ENCODE measurements around the gene UPB1.
"Not testable (repeated sequence)": the region's sequence is repeated elsewhere in the genome, so short reads cannot be mapped to it uniquely, and the experiment has no call there.

Gene UPB1

GRCh38 chr22:24535348-24535747 is 40.2 kb downstream of the UPB1 start:
- no peak for DNase-seq

GRCh38 chr22:24536089-24536488 is 41.0 kb downstream of the UPB1 start:
- DNase-seq, result no peak

GRCh38 chr22:24540470-24540869 is 45.3 kb downstream of the UPB1 start:
- no peak for DNase-seq

- DNase-seq, result no peak
Observed at GRCh38 chr22:24541681-24542515, 46.8 kb downstream of the UPB1 start.

- DNase-seq, result no peak
Observed at GRCh38 chr22:24542641-24543040, 47.5 kb downstream of the UPB1 start.

GRCh38 chr22:24543185-24543601 is 48.1 kb downstream of the UPB1 start:
- no peak for DNase-seq

- DNase-seq, result no peak
Observed at GRCh38 chr22:24543679-24544243, 48.6 kb downstream of the UPB1 start.

DNA sequence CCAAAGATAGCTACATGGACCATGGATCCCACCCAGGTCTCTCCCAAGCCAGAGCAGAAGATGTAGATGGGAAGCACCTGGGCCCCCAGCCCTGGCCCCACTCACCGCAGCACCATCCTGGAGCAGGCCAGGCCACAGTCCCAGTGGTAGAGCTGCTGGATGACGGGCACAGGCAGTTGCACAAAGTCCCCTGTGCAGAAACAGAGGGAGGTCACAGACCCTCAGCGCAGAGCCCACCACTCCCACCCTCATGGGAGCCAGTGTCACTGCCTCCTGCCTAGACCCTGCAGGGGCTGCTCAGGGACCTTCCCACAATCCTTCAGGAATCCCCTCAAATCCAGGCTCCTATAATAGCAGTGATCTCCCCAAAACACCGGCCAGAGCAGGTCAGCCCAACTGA is 53.7 kb downstream of the UPB1 start:
- no peak for DNase-seq

DNA sequence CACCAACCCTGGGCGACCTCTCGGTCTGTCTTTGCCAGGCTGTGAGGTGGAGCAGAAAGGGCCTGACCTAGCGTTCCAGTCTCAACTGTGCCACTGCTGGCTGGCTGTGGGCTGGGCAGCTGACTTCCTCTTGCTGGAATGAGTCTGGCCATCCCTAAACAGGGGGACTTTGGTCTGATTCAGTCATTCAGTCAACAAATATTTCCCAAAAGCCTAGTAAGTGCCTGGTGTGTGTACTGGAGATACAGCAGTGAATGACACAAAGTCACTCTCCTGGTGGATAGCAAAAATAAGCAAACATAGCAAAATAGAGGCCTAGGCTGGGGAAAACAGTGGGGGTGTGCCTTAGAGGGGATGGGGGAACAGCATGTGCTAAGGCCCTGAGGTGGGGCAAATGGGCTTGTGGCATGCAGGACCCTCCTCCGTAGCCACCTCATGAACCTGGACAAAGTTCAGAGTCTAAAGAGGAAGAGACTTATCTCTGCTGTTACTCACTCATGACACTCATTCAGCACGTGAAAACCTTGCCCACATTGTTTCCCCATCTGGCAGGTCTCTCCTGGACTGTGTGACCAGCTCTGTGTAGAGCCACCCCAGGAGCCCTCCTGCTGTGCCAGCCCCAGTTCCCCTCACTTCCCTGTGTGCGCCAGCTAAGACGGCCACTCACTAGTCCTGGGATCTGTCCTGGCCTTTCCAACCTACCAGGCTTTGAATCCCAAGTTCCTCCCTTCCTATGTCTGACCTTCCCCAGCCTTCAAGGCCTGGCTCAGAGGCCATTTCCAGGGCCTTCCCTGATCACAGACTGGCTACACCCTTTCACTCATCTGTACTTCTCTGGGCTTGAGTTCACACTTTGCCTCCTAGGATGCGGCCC is 55.1 kb downstream of the UPB1 start:
- no peak for DNase-seq

- DNase-seq, result no peak
Observed at GRCh38 chr22:24550902-24551435, 55.8 kb downstream of the UPB1 start.

GRCh38 chr22:24552503-24553286 is 57.6 kb downstream of the UPB1 start:
- DNase-seq, result not testable (repeated sequence)

- DNase-seq, result no peak
Observed at GRCh38 chr22:24553597-24554312, 58.6 kb downstream of the UPB1 start.

GRCh38 chr22:24554313-24555164 is 59.4 kb downstream of the UPB1 start, which contains the start of gene GUCD1:
TSS of gene GUCD1 (minus strand) at chr22:24555138. CDS start at chr22:24554991, 147 bp downstream.
- DNase-seq, result peak; percentile 44

DNA sequence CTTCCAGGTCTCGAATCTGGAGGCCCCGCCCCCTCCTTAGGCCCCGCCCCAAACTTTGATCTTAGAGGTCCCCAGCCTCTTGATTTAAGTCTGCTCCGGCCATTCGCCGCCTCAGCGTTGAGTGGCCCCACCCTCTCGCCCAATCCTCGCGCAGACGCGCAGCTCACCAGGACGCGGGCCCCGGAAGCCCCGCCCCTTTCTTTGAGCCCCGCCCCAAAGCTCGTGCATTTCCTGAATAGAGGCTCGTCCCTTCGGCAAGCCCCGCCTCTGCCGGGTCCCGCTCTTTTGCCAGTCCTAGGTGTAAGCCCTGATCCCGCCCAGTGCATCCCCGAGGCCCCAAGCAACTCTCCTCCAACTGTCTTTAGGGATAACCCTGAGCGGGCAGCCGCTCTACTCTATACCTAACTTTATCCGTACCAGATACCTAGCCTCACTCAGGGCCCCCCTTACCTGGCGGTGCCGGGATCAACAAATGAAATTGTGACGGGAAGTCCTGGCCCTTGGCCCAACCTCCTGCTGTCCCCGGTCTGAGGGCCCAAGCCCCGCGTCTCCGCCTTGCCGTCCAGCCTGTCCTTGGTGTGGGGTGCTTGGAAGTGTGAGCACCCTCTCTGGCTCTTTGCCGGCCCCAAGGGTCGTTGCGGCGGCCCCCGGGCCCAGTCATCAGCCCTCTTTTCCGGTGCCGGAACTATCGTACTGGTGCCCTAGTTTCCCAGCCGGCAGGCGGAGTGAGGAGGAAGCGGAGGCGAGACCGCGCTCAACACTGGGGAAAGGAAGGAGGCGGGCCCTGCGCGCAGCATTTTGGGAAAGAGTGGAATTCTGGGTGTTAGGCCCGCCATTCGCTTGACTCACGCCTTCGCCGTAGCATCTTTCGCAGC is 60.3 kb downstream of the UPB1 start, which contains the start of gene SNRPD3:
SNRPD3 (plus strand) TSS at position 835 of the 875 bp plus-strand sequence. CDS start 1,676 bp downstream, outside the sequence.
- DNase-seq, result peak; percentile 99

- DNase-seq, result no peak
Observed at GRCh38 chr22:24559471-24559870, 64.3 kb downstream of the UPB1 start.

- DNase-seq, result no peak
Observed at GRCh38 chr22:24563246-24563645, 68.1 kb downstream of the UPB1 start.

DNA sequence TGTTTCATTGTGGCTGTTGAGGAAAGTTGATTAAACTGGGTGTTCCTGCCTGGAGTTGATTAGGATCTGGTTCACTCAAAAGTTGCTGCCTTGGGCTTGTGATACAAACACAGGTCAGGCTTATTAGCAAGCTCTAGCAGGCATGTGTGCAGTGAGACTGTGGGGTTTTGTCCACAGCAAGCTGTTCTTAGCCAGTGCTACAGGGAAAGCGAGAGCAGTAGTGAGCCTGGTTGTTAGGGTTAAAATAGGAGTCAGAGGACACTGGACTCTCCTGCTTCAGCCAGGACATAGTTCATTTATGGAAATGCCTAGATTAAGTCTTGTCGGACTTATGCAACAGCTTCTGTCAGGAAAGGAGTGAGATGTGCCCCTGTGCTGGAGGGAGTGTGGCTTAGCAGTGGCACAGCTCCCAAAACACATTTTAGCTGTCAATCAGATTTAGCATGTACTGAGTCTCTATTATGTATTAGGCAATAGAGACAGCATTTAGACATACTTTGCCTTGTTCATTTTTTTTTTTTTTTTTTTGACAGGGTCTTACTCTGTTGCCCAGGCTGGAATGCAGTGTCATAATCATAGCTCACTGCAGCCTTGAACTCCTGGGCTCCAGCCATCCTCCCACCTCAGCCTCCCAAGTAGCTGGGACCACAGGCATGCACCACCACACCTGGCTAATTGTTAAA is 69.4 kb downstream of the UPB1 start:
- no peak for DNase-seq

GRCh38 chr22:24565077-24565476 is 69.9 kb downstream of the UPB1 start:
- no peak for DNase-seq
